Pons (tissue), 1 donor: ENCODE measurements around the gene ACVR2B.
A peak's percentile ranks its signal among the peaks of the same experiment; 100 is the strongest.

ENCODE experiments used
- DNase-seq: peaks from one replicate; pipeline ENCODE4 v3.0.0-alpha.2; 2016; ENCODE audit warnings: low spot score

Gene ACVR2B

DNA sequence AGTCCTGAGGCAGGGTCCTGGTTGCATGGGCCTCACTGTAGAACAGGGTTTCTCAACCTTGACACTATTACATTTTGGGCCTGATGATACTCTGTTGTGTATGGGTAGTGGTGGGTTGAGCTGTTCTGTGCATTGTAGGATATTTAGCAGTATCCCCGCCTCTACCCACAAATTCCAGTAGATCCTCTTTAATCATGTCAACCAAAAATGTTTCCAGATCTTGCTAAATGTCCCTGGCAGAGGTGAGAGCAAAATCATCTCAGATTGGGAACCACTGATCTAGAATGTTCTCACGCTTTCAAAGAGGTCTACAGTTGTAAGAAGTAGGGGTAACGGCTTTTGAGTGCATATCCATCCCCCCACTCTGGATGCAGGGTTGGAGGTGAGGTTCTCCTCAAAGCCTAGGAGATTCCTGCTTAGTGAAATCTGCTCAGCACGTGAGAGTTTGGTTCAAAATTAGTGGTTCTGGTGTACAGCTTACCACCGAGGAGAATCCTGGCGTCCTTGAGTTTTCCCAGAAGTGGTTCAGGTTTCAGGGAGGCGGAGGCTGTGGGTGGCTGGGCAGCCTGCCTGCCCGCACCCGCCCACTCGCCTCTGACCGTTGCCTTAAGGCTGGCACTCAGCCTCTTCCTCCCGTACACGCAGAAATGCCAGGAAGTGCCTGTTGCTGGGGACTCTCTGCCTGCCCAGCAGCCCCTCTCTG lies 5.3 kb downstream of the ACVR2B start:
- DNase-seq: no peak

GRCh38 chr3:38459499-38460048 lies 5.9 kb downstream of the ACVR2B start:
- no peak for DNase-seq

GRCh38 chr3:38460377-38461270 lies 6.9 kb downstream of the ACVR2B start:
- DNase-seq: no peak

GRCh38 chr3:38465588-38466154 lies 12.0 kb downstream of the ACVR2B start:
- no peak for DNase-seq

- peak; percentile 24 for DNase-seq
These were observed 15.1 kb downstream of the ACVR2B start for GRCh38 chr3:38468765-38469164.

DNA sequence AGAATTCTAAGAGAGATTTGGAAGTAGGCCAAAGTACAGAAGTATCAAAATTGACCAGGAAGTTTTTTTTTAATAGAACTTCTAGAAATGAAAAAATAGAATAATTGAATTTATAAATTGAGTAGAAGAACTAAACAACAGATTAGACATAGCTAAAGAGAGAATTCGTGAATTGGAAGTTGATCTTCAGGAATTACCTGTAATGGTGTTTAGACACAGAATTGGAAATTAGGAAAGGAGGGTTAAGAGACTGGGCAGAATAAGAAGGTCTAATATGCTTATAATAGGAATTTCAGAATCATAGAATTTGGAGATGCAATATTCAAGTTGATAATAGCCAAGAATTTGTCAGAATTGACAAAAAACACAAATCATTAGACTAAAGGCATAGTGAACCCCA lies 16.2 kb downstream of the ACVR2B start:
- DNase-seq: no peak

DNA sequence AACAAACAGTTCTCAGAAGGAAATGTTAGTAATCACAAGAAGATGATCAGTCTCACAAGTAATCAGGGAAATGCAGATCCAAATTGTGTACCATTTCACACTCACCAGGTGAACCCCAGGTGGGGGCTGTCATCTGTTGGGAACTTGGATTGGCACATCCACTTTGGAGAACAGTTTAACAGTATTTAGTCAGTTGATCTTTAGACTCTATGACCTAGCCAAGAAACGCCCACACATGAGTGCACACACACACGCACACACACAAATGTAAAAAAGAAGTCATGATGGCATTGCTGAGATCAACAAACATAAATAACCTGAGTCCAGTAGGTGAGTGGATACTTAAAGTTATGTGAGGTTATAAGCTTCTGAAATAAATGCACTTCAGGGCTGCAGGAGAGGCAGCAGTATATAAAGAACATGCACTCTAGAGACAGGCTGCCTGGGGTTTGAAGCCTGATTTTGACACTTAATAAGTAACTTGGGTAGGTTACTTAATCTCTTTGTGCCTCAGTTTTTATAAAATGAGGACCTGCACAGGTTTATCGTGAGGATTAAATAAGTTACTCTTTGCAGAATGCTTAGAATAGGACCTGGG lies 17.7 kb downstream of the ACVR2B start:
- no peak for DNase-seq

GRCh38 chr3:38472342-38472741 lies 18.7 kb downstream of the ACVR2B start:
- DNase-seq: no peak

- DNase-seq: no peak
These were observed 19.5 kb downstream of the ACVR2B start for GRCh38 chr3:38473229-38473628.

- no peak for DNase-seq
These were observed 21.4 kb downstream of the ACVR2B start for GRCh38 chr3:38474928-38475605.

- no peak for DNase-seq
These were observed 22.0 kb downstream of the ACVR2B start for GRCh38 chr3:38475716-38476115.

DNA sequence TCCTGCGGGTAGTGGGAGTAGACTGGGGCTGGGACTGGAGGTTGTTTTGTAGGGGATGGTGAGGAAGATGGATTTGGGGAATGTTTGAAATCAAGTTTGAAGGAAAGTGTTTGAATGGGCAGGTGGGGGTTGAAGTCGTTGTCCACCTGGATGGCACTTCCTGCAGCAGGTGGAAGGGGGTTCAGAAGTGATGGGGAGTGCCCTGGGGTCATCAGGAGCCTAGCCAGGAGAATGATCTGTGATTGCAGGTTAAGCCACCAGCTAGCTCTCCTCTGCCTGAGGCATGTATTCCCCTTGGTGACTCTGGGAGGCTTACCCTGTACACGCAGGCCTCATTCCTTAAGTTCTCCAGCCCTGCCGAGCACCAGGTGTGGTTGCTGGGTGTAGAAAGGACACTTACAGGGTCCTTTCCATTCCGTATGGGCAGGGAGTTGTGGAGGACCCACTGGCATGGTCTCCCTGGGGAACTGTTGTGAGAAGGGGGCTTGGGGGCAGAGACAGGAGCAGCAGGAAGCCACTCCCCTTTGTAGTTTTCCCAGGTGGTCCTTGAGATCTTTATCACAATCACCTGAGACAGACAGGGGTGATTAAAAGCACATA lies 22.6 kb downstream of the ACVR2B start:
- DNase-seq: no peak

GRCh38 chr3:38477057-38477820 lies 23.5 kb downstream of the ACVR2B start:
- DNase-seq: no peak

GRCh38 chr3:38477839-38478450 lies 24.3 kb downstream of the ACVR2B start:
- DNase-seq: no peak

- DNase-seq: no peak
These were observed 25.2 kb downstream of the ACVR2B start for GRCh38 chr3:38478901-38479300.

DNA sequence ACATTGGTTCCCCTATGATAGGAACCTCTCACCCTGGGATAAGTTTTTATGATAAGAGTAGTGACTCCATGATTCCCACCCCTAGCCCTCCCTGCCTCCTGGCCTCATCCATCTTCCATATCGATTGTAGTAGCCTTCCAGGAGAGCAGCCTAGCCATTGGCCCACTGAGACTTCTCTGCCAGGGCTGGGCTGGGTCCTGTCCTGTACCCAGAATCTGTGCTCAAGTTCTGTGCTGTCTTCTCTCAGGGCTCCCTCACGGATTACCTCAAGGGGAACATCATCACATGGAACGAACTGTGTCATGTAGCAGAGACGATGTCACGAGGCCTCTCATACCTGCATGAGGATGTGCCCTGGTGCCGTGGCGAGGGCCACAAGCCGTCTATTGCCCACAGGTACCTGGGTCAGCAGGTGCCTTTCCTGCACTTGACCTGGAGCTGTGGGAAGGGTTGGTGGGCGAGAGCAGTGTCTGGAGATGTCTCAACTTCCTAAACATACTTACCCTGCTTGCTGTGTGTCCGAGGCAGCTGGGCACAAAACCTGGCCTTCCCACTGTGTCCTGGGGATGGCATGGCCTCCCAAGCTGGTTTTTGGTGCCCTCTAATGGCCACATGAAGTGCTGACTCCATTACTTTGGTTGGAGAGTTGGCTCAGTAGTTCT lies 25.9 kb downstream of the ACVR2B start:
- peak; percentile 75 for DNase-seq

DNA sequence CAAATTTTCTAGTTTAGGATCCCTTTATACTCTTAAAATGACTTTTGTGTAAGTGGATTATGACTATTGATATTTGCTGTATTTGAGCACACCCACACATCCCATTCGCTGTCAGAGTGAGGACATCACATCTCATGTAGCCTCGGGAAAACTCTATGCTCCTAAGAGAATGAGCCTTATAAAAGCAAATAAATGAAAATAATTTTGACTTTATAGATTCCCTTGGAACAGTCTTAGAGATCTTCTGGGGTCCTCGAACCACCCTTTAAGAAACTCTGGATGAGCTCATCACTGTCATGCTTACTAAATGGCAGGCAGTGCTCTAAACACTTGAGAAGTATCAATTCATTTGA lies 26.4 kb downstream of the ACVR2B start:
- no peak for DNase-seq

DNA sequence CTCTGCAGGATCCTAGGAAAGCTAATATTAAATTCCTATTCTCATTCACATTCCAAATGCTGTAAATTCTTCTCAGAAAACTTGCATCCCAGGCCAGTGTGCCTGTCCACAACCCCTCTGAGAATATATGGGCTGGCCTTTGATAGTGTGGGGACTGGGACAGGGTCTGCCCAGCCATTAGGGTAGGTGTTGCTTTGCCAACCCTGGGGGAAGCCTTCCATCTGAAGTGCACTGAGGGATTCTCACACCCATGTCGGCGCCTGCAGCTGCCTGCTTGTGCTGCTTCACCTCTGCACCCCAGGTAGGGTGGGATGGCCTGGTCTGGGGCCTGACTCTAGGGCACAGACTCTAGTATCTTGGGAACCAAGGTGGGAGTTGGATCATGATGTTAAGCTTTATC lies 27.2 kb downstream of the ACVR2B start:
- DNase-seq: no peak

DNA sequence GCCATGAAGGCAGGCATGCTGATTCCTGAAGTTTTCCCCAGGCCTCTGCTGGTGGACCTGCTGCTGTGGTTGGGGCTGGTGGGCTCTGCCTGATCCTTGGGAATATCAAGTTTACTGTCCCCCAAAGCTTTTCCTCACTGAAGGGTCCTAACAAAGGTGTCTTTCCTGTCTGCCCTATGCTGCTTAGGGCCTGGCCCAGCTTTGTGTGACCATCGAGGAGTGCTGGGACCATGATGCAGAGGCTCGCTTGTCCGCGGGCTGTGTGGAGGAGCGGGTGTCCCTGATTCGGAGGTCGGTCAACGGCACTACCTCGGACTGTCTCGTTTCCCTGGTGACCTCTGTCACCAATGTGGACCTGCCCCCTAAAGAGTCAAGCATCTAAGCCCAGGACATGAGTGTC lies 29.3 kb downstream of the ACVR2B start:
- DNase-seq: no peak

DNA sequence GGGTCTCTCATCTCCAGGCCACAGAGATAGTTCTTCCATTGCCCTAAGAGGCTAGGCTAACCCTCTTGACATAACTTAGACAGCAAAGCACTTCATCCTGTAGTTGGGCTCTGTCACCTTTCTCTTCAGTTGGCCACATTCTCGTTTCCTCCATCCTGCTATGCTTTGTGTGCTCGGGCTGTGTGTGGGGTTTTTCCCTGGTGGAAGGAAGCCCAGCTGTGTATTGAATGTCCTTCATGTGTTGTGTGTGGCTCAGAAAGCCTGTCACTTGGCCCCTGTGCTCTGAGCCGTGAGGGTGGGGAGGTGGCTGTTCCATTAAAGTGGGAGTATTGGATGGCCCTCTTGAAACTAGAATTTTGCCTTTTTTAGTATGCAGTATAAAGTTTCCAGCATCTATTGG lies 33.6 kb downstream of the ACVR2B start:
- no peak for DNase-seq
